Pancreas (tissue), 10 donors: ENCODE data around the gene STEEP1. TPM values are rescaled to one million over a fixed set of nuclear protein-coding genes. Genes with fewer than 3 reads are reported as not detected.

Experiments
- ATAC-seq, 4 donors: fragments of 200-7000 bp; cut with Tn5 transposase; one replicate each; pipeline versions ENCODE4 v1.8.0 to v1.9.1; 2020; ENCODE audit warnings: mild to moderate bottlenecking in 4 of 4, moderate library complexity in 4 of 4
- DNase-seq, 6 donors: peaks; one replicate each; pipeline ENCODE4 v3.0.0-alpha.2; 2020
- FAIRE-seq: peaks from 2 replicates; lab custom pipeline; 2012; peaks lifted over from hg19 to GRCh38; lab: Jason Lieb, UNC
- H3K27ac ChIP-seq, 4 donors: fragments of 200-600 bp; sonication (generic); 1 replicate in 3 of 4; 2 replicates in 1 of 4; pipeline versions ENCODE4 v1.5.0 to v1.8.0; 2020
- H3K27me3 ChIP-seq, 4 donors: fragments of 200-600 bp; one replicate each; pipeline ENCODE4 v1.8.0; 2021
- H3K36me3 ChIP-seq, 3 donors: fragments of 200-600 bp; sonication (generic) in 1 of 3; one replicate each; pipeline versions ENCODE4 v1.5.0 to v1.8.0; 2020 to 2021
- H3K4me1 ChIP-seq, 3 donors: fragments of 200-600 bp; one replicate each; pipeline ENCODE4 v1.8.0; 2021
- H3K4me3 ChIP-seq, 4 donors: fragments of 200-600 bp; sonication (generic) in 2 of 4; one replicate each; pipeline versions ENCODE4 v1.5.0 to v1.8.0; 2020 to 2021
- H3K9me3 ChIP-seq, 4 donors: fragments of 200-600 bp; one replicate each; pipeline ENCODE4 v1.8.0; 2021
- WGBS, 2 donors: extraction: QIAGEN DNeasy Blood & Tissue Kit; methylation state at CpG; one replicate each; pipeline ENCODE4 v1.1.7; 2013; 5-methylcytosine and 5-hydroxymethylcytosine counted together
- intact Hi-C, 3 donors: fragments of 100-400 bp; cut with DNase I; formaldehyde crosslinking; loops; one replicate each; pipeline versions ENCODE4 v1.11.1 to v1.14.2; 2022
- polyA plus RNA-seq, 2 donors: library from polyadenylated mRNA; stranded (reverse); fragments of 200-250 nt; gene quantifications; one replicate each; pipeline ENCODE4 v1.2.3, GENCODE V29; 2013
- total RNA-seq, 6 donors: library from RNA; stranded (reverse); fragmentation: NEBNext Ultra II Directional in 4 of 6; extraction: Animal tissue kit (Norgen Biotek cat#: 25700) in 4 of 6; gene quantifications; one replicate each; pipeline versions ENCODE4 v1.2.1 to v1.2.4, GENCODE V29; 2021 to 2023
- TF ChIP-seq, protein P1 (sequence below), 4 donors: fragments of 200-600 bp; sonication (generic) in 3 of 4; IDR thresholded peaks; one replicate each; pipeline versions ENCODE4 v1.5.0 to v1.8.0; 2021; ENCODE audit warnings: antibody characterized with exemption in 4 of 4
- donor health status: healthy with polysubstance abuse.
- donor health status: DM: no; HTN: no; CAD: no; lungs with moderate emphysema.
- donor health status: DM: no; HTN: no; CAD: no.
- donor health status: control.
- donor health status: control.
- donor health status: Bipolar disorder and iron deficiency.
- donor health status: DM: yes; HTN: yes; CAD: no.
- donor health status: DM: no; HTN: no; CAD: no.
- donor health status: DM: no; HTN: no; CAD: no.
- donor health status: DM: yes; HTN: yes; CAD: no.

The STEEP1 gene
- total and polyA plus RNA-seq, 8 donors, result 5.2 to 15.0 (median 7.7) TPM

DNA sequence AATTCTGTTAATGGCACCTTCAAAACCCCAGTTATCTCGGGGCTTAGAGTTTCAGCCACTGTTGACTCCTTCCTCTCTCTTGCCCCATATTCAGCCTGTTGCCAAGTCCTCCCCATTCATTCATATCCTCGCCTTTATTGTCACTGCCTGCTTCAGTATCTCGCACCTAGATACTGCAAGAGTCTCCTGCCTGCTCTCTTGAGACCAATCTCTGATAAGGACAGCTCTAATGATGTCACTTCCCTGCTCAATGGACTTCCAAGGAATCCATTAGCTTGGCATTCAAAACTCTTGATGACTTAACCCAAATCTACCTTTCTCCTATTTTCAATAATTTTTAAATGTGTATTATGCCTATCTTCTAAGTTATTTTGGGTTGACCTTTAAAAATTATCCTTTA is 8.0 kb upstream of the STEEP1 start:
- FAIRE-seq, result no peak

DNA sequence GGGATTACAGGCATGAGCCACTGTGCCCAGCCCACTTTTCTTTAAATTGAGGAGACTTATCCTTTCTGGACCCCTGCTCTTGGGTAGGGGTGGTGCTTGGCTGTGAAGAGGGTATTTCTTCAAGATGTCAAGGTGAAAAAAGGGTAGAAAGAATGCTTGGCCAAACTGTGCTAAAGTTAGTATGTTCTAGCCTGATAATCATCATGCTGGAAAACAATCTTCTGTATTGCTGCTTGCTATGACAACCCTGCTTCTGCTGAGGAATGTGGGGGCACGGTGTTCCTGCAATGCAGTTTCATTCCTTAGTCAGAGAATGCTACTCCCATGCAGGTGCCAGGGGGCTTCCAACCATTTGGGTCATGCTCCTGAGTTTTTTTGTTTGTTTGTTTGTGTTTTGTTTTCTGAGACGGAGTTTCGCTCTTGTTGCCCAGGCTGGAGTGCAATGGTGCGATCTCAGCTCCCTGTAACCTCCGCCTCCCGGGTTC is 5.2 kb upstream of the STEEP1 start:
- no peaks in the 10 kb centered on the region for H3K27me3 ChIP-seq
- intact Hi-C loops, result no loop called here
- no peaks in the 10 kb centered on the region for H3K4me1 ChIP-seq
- 86 to 88% methylated on average over 6 of the region's 6 CpGs for WGBS, 2 donors
- no peaks in the 10 kb centered on the region for H3K9me3 ChIP-seq
- DNase-seq, result no peak
- H3K27ac ChIP-seq, result no peak overlapping the region
- no peak for ATAC-seq
- H3K4me3 ChIP-seq, result no peak overlapping the region
- H3K36me3 ChIP-seq, result no peaks in the 10 kb centered on the region
- TF ChIP-seq, protein P1, sequence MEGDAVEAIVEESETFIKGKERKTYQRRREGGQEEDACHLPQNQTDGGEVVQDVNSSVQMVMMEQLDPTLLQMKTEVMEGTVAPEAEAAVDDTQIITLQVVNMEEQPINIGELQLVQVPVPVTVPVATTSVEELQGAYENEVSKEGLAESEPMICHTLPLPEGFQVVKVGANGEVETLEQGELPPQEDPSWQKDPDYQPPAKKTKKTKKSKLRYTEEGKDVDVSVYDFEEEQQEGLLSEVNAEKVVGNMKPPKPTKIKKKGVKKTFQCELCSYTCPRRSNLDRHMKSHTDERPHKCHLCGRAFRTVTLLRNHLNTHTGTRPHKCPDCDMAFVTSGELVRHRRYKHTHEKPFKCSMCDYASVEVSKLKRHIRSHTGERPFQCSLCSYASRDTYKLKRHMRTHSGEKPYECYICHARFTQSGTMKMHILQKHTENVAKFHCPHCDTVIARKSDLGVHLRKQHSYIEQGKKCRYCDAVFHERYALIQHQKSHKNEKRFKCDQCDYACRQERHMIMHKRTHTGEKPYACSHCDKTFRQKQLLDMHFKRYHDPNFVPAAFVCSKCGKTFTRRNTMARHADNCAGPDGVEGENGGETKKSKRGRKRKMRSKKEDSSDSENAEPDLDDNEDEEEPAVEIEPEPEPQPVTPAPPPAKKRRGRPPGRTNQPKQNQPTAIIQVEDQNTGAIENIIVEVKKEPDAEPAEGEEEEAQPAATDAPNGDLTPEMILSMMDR (IDR thresholded peaks at IDR 0.05), result no peak
- no peak for FAIRE-seq

More for the DNA sequence above, 8.0 kb upstream of the STEEP1 start:
- H3K36me3 ChIP-seq, result no peaks in the 10 kb centered on the region
- H3K9me3 ChIP-seq, result no peaks in the 10 kb centered on the region
- no peaks in the 10 kb centered on the region for H3K4me1 ChIP-seq
- TF ChIP-seq, protein P1 (IDR thresholded peaks at IDR 0.05), result no peak
- H3K27ac ChIP-seq, result peak overlapping the region in 1 of 4 donors; percentile 79
- DNase-seq (no peak), ATAC-seq (no peak)
- no peaks in the 10 kb centered on the region for H3K27me3 ChIP-seq
- intact Hi-C loops, result no loop called here
- 22 to 28% methylated on average over 3 of the region's 3 CpGs for WGBS, 2 donors
- H3K4me3 ChIP-seq, result peak overlapping the region in 2 of 4 donors; percentile 56 to 63

DNA sequence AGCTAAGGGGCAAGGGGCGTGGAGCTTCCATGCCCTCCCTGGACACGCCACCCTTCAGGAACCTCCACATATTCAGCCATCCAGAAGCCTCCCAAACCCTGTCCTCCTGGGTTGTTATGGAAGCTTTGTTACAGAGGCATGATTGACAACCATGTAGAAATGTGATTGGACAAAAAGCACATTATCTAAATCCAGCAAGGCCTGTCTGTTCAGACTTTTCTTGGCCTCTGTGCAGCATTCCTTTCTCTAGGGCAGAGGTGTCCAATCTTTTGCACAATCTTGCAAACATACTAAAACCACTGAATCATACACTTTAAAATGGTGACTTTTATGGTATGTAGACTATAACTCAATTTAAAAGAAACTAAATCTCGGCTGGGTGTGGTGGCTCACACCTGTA is 12.7 kb downstream of the STEEP1 start:
- intact Hi-C loops, result no loop called here
- H3K9me3 ChIP-seq, result no peaks in the 10 kb centered on the region
- no peak overlapping the region for H3K4me3 ChIP-seq
- H3K4me1 ChIP-seq, result no peaks in the 10 kb centered on the region
- no peak overlapping the region for H3K27ac ChIP-seq
- H3K27me3 ChIP-seq, result no peaks in the 10 kb centered on the region
- TF ChIP-seq, protein P1 (IDR thresholded peaks at IDR 0.05), result no peak
- 77 to 96% methylated on average over 3 of the region's 3 CpGs for WGBS, 2 donors
- ATAC-seq (no peak), DNase-seq (no peak), FAIRE-seq (no peak)
- H3K36me3 ChIP-seq, result no peaks in the 10 kb centered on the region

DNA sequence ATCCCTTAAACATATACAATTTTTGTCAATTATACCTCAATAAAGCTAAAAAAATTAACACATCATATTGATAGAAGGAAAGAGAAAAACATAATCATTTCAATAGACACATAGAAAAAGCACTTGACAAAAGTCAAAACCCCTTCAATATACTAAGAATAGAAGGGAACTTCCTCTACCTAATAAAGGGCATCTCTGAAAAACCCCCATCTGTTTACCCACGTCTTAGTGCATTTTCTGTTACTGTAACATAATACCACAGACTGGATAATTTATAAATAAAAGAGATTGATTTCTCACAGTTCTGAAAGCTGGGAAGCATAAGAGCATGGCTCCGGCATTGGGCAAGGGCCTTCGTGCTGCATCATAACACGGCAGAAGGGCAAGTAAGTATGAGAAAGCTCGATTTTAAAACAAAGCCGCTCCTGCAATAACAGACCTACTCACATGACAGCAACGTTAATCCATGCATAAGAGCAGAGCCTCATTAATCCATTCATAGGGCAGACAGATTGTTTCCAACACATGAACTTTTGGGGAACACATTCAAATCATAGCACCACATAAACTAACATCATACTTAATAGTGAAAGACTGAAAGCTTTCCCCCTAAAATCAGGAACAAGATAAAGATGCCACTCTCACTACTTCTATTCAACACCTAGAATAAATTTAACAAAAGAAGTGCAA is 15.7 kb downstream of the STEEP1 start:
- intact Hi-C loops, result no loop called here
- Histone ChIP-seq H3K27ac (no peak overlapping the region), H3K4me3 (no peak overlapping the region), H3K36me3 (no peaks in the 10 kb centered on the region), H3K4me1 (no peaks in the 10 kb centered on the region), H3K9me3 (no peaks in the 10 kb centered on the region), H3K27me3 (no peaks in the 10 kb centered on the region)
- FAIRE-seq (no peak), DNase-seq (no peak), ATAC-seq (no peak)
- WGBS, 2 donors, result 66 to 78% methylated on average over 7 of the region's 7 CpGs
- TF ChIP-seq, protein P1 (IDR thresholded peaks at IDR 0.05), result no peak

DNA sequence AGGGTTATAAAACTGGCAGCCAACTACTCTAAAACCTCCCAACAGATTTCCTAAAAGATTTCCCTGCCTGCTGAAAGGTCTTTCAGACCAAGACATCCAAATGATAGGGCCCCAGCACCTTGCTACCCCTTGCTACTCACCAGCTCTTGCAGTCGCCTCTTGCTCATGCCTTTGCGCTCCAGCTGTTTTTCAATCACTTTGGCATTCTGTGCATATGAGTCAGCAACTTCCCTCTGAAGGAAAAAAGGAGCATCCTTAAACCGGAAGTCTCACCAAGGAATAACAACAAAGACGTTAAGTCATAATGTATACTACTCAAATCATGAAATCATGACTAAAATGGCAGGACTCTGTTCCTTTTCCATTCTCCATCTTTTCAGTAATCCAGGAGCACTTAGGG is 24.0 kb downstream of the STEEP1 start:
- intact Hi-C loops, result no loop called here

More for the DNA sequence above, 24.0 kb downstream of the STEEP1 start:
- 78 to 87% methylated on average over 4 of the region's 4 CpGs for WGBS, 2 donors
- Histone ChIP-seq H3K27me3 (no peaks in the 10 kb centered on the region), H3K27ac (no peak overlapping the region), H3K4me3 (no peak overlapping the region), H3K36me3 (no peaks in the 10 kb centered on the region), H3K4me1 (no peaks in the 10 kb centered on the region), H3K9me3 (no peaks in the 10 kb centered on the region)
- FAIRE-seq (no peak), DNase-seq (no peak), ATAC-seq (no peak)
- TF ChIP-seq, protein P1 (IDR thresholded peaks at IDR 0.05), result no peak
